Neutrophil (primary cell): ENCODE measurements around the gene BMAL1.

ENCODE experiments used
- H3K27ac ChIP-seq: fragments of 200-600 bp; sonication (generic); 2 replicates; pipeline ENCODE4 v1.5.1; 2016; ENCODE audit warnings: mild to moderate bottlenecking, moderate library complexity
- H3K27me3 ChIP-seq: fragments of 200-600 bp; sonication (generic); 2 replicates; pipeline ENCODE4 v1.6.0; 2016; ENCODE audit warnings: mild to moderate bottlenecking
- H3K36me3 ChIP-seq: fragments of 200-600 bp; sonication (generic); 2 replicates; pipeline ENCODE4 v1.5.1; 2017
- H3K4me1 ChIP-seq, 2 experiments: fragments of 200-600 bp in 1 of 2; sonication (generic) in 1 of 2; 1 replicate in 1 of 2; 2 replicates in 1 of 2; pipeline versions ENCODE4 v1.5.1 to v1.6.1; 2013 to 2016; ENCODE audit warnings: low read depth in 1 of 2, low read length in 1 of 2, mild to moderate bottlenecking in 1 of 2, moderate library complexity in 1 of 2; ENCODE audit not compliant: control insufficient read depth in 1 of 2, insufficient read depth in 1 of 2
- H3K4me3 ChIP-seq, 2 experiments: fragments of 200-600 bp in 1 of 2; sonication (generic) in 1 of 2; 1 replicate in 1 of 2; 2 replicates in 1 of 2; pipeline ENCODE4 v1.5.1; 2013 to 2016; ENCODE audit warnings: low read depth in 1 of 2, low read length in 1 of 2, mild to moderate bottlenecking in 1 of 2, moderate library complexity in 1 of 2
- H3K9me3 ChIP-seq: fragments of 200-600 bp; sonication (generic); 2 replicates; pipeline ENCODE4 v1.5.1; 2016
- TF ChIP-seq, protein P1 (sequence below): fragments of 200-600 bp; sonication (generic); IDR thresholded peaks from 2 replicates; pipeline ENCODE4 v1.5.1; 2016; ENCODE audit warnings: antibody characterized with exemption

BMAL1 gene

DNA sequence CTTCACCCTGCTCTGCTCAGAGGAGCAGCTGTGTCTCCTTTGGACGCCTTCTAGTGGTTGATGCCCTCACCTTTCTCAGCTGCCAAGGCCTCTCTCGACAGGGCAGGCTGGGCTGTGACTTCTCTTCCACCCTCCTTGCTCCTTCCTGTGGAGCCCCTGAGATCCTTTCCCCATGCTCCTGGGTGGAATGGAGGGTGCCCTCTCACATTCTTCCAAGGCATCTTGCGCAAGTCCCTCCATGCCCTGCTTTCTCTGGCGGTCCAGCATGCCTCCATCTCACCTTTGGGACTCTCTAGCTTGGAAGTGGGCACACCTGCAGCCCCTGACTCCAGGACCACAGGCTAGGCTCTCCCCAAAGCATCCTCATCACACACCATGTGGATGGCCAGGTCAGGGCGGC is 68.9 kb downstream of the BMAL1 start:
- Histone ChIP-seq H3K4me3 (no peak overlapping the region), H3K4me1 (peaks cover 6 to 12% of the 10 kb centered on the region in 2 experiments), H3K27ac (no peak overlapping the region), H3K27me3 (no peaks in the 10 kb centered on the region), H3K9me3 (no peaks in the 10 kb centered on the region), H3K36me3 (peaks cover 56% of the 10 kb centered on the region)
- TF ChIP-seq, protein P1, sequence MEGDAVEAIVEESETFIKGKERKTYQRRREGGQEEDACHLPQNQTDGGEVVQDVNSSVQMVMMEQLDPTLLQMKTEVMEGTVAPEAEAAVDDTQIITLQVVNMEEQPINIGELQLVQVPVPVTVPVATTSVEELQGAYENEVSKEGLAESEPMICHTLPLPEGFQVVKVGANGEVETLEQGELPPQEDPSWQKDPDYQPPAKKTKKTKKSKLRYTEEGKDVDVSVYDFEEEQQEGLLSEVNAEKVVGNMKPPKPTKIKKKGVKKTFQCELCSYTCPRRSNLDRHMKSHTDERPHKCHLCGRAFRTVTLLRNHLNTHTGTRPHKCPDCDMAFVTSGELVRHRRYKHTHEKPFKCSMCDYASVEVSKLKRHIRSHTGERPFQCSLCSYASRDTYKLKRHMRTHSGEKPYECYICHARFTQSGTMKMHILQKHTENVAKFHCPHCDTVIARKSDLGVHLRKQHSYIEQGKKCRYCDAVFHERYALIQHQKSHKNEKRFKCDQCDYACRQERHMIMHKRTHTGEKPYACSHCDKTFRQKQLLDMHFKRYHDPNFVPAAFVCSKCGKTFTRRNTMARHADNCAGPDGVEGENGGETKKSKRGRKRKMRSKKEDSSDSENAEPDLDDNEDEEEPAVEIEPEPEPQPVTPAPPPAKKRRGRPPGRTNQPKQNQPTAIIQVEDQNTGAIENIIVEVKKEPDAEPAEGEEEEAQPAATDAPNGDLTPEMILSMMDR: no peak

DNA sequence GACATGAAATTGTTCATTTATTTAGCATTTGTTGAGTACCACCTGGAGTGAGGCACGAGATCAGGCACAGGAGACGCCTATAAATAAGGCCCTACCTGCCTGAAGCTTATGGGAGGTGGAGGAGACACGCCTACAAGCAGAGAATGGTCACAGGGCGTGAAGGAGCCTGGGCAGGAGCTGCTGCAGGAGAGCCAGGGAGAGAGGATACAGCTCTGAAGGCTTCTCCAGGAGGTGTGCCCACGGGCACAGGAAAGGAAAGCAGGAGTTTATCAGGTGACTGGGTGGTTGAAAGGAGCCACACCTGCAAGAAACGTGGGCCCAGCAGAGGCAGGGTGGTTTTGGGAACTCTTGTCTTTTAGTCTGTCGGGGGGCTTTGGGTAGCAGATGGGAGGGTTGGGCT is 70.3 kb downstream of the BMAL1 start:
- H3K27me3 ChIP-seq: no peaks in the 10 kb centered on the region
- H3K4me1 ChIP-seq: peaks cover 6 to 12% of the 10 kb centered on the region in 2 experiments
- H3K9me3 ChIP-seq: no peaks in the 10 kb centered on the region
- H3K36me3 ChIP-seq: peaks cover 64% of the 10 kb centered on the region
- H3K4me3 ChIP-seq: no peak overlapping the region
- no peak overlapping the region for H3K27ac ChIP-seq
- TF ChIP-seq, protein P1: no peak

DNA sequence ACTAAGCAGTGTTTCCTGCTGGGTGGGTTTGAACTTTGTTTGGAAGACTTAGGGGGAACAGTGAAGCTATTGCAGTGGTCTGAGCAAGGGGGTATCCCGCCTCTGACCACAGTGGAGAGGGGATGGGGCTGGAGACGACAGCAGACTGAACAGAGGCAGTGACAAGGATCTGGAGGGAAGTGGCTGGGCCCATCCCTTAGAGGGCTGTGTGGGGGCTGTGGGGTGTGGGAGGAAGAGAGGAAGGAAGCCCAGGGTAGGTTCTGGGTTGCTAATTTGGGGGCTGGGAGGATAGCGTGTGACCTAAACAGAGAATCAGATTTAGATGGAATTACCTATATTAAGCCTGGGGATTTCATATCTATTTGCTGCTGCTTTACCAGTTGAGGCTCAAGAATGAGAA is 70.7 kb downstream of the BMAL1 start:
- H3K4me3 ChIP-seq: no peak overlapping the region
- TF ChIP-seq, protein P1: no peak
- H3K9me3 ChIP-seq: no peaks in the 10 kb centered on the region
- H3K27me3 ChIP-seq: no peaks in the 10 kb centered on the region
- H3K36me3 ChIP-seq: peaks cover 63% of the 10 kb centered on the region
- H3K27ac ChIP-seq: no peak overlapping the region
- H3K4me1 ChIP-seq: peaks cover 6 to 12% of the 10 kb centered on the region in 2 experiments

DNA sequence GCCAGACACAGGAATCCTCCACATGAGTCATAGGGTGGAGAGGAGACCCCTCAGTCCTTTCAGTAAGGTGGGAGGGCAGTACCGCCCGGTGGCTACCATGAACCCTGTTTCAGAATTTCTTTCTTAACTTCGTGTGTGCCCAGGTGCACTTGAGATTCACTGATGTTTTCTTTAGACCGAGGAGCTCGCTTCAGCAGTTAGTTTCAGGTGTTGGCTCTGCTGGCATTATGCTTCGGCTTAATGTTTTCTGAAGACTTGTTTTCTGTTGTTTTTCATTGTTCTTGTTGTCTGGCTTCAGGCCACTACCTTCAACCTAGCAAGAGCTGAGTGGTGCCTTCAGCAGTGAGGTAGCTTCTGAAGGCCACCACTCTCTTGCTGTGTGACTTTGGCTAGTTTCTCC is 71.5 kb downstream of the BMAL1 start:
- H3K36me3 ChIP-seq: peaks cover 63% of the 10 kb centered on the region
- no peaks in the 10 kb centered on the region for H3K9me3 ChIP-seq
- H3K4me1 ChIP-seq: peaks cover 6 to 12% of the 10 kb centered on the region in 2 experiments
- TF ChIP-seq, protein P1: no peak
- no peak overlapping the region for H3K4me3 ChIP-seq
- no peak overlapping the region for H3K27ac ChIP-seq
- no peaks in the 10 kb centered on the region for H3K27me3 ChIP-seq

DNA sequence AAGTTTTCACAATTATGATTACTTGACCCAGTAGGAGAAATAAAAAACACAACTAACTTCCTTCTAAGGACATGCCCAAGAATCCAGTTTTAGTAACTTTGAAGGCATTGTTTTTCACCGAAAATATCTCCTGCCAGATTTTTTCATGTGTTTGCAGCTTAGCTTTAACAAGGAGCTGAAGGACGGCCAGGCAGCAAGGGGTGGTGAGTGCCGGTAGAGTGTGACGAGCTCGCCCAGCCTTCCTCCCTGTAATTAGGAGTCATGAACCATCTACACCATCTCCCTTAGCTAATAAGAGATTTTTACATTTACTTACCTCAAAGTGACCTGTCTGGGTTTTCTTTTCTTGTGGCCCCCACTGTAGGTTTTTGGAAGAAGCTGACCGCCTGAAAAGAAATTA is 72.0 kb downstream of the BMAL1 start:
- TF ChIP-seq, protein P1: no peak
- Histone ChIP-seq H3K36me3 (peaks cover 63% of the 10 kb centered on the region), H3K27me3 (no peaks in the 10 kb centered on the region), H3K4me1 (peaks cover 6 to 12% of the 10 kb centered on the region in 2 experiments), H3K9me3 (no peaks in the 10 kb centered on the region), H3K27ac (no peak overlapping the region), H3K4me3 (no peak overlapping the region)

DNA sequence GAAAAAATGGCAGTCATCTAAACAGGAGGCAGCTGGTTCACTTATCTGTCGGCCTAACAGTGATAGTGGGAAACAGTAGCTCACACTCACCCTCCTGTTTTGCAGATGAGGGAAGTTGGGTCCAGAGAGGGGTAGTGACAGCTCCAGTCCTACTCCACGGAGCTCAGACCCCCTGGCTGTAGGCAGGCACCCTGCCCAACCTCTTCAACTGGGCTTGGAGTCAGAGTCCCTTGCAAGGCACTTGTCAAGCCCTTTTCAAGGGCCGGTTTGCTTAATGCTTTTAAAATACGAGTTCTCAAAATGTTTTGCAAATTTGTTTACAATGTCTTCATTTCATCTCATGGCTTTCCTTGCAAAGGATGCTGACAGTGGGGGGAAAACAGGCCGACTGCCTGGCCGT is 75.1 kb downstream of the BMAL1 start:
- TF ChIP-seq, protein P1: no peak
- peaks cover 82% of the 10 kb centered on the region for H3K36me3 ChIP-seq

More for the DNA sequence above, 75.1 kb downstream of the BMAL1 start:
- no peak overlapping the region for H3K4me3 ChIP-seq
- no peaks in the 10 kb centered on the region for H3K9me3 ChIP-seq
- peaks cover 6 to 9% of the 10 kb centered on the region in 2 experiments for H3K4me1 ChIP-seq
- H3K27ac ChIP-seq: no peak overlapping the region
- H3K27me3 ChIP-seq: no peaks in the 10 kb centered on the region
